CD4-positive, alpha-beta T cell (primary cell): Measurements from ENCODE around the gene TNK1. TPM values are rescaled to one million over a fixed set of nuclear protein-coding genes. Genes with fewer than 3 reads are reported as not detected.

ENCODE experiments used
- ATAC-seq: fragments of 200-7000 bp; cut with Tn5 transposase; one replicate; pipeline ENCODE4 v1.10.0; 2022; ENCODE audit warnings: mild to moderate bottlenecking; ENCODE audit not compliant: poor library complexity
- CTCF ChIA-PET: fragments of 350-600 bp; sonication (Branson Sonifier 250); formaldehyde crosslinking; loops from one replicate; lab custom pipeline; 2021; ENCODE audit warnings: antibody characterized with exemption, inconsistent platforms; lab: Charles Lee
- POLR2A ChIA-PET: fragments of 350-600 bp; sonication (Branson Sonifier 250); formaldehyde crosslinking; loops from one replicate; lab custom pipeline; 2021; ENCODE audit warnings: antibody characterized with exemption, inconsistent platforms; lab: Charles Lee
- DNase-seq, 14 experiments: peaks; one replicate each; pipeline ENCODE4 v3.0.0-alpha.2; 2013 to 2020; ENCODE audit warnings: mixed read lengths in 2 of 14
- H3K27ac ChIP-seq, 2 donors: one replicate each; pipeline versions ENCODE4 v1.5.1 to v1.7.0; 2013; ENCODE audit warnings: low read length in 2 of 2, low read depth in 1 of 2, mild to moderate bottlenecking in 1 of 2
- H3K27me3 ChIP-seq, 2 experiments: 1 replicate in 1 of 2; 2 replicates in 1 of 2; pipeline versions ENCODE4 v1.6.1 to v1.7.0; 2013; ENCODE audit warnings: low read length in 2 of 2, control low read depth in 1 of 2, mild to moderate bottlenecking in 1 of 2, moderate library complexity in 1 of 2; ENCODE audit not compliant: insufficient read depth in 2 of 2, control insufficient read depth in 1 of 2
- H3K36me3 ChIP-seq: one replicate; pipeline ENCODE4 v1.6.1; 2013; ENCODE audit warnings: low read length, control low read depth; ENCODE audit not compliant: insufficient read depth
- H3K4me1 ChIP-seq: one replicate; pipeline ENCODE4 v1.6.1; 2013; ENCODE audit warnings: low read length, control low read depth; ENCODE audit not compliant: insufficient read depth
- H3K4me3 ChIP-seq: one replicate; pipeline ENCODE4 v1.5.1; 2013; ENCODE audit warnings: mild to moderate bottlenecking, low read length, moderate library complexity
- H3K9me3 ChIP-seq, 2 experiments: 1 replicate in 1 of 2; 2 replicates in 1 of 2; pipeline versions ENCODE4 v1.6.1 to v1.7.0; 2013; ENCODE audit warnings: low read length in 2 of 2, mild to moderate bottlenecking in 2 of 2, control low read depth in 1 of 2, moderate library complexity in 1 of 2; ENCODE audit not compliant: control insufficient read depth in 1 of 2, insufficient read depth in 1 of 2
- H3K27ac Mint-ChIP-seq: one replicate; pipeline ENCODE4 v1.8.0; 2020; ENCODE audit warnings: mixed read lengths
- H3K27me3 Mint-ChIP-seq: one replicate; pipeline ENCODE4 v1.8.0; 2021; ENCODE audit warnings: mixed read lengths
- H3K36me3 Mint-ChIP-seq: one replicate; pipeline ENCODE4 v1.8.0; 2021; ENCODE audit warnings: low read depth, mixed read lengths
- H3K4me1 Mint-ChIP-seq: one replicate; pipeline ENCODE4 v1.8.0; 2021; ENCODE audit warnings: low read depth, mixed read lengths
- H3K4me3 Mint-ChIP-seq: one replicate; pipeline ENCODE4 v1.8.0; 2020; ENCODE audit warnings: mild to moderate bottlenecking, mixed read lengths
- H3K9me3 Mint-ChIP-seq: one replicate; pipeline ENCODE4 v1.8.0; 2020; ENCODE audit warnings: mixed read lengths
- intact Hi-C, 2 experiments: fragments of 100-400 bp; cut with DNase I in 1 of 2; cut with micrococcal nuclease in 1 of 2; formaldehyde crosslinking; loops; one replicate each; pipeline versions ENCODE4 v1.15.1 to v1.9.0; 2023 to 2025; cut with DNase I, micrococcal nuclease
- total RNA-seq, 174 experiments: library from RNA in 2 of 174; stranded (reverse) in 2 of 174; gene quantifications; one replicate each; pipeline ENCODE4 v1.2.3 and lab custom pipeline; 2021 to 2026
- TF ChIP-seq, protein P1 (sequence below): fragments of 200-600 bp; IDR thresholded peaks from one replicate; pipeline ENCODE4 v1.8.0; 2022; ENCODE audit warnings: antibody characterized with exemption, mild to moderate bottlenecking

The TNK1 gene
- total RNA-seq, 2 experiments from 2014 or later = 11.0 to 12.4 TPM

- Mint-ChIP-seq H3K9me3 (no peaks in the 10 kb centered on the region), H3K36me3 (peaks cover 5% of the 10 kb centered on the region), H3K27ac (no peak overlapping the region), H3K4me3 (no peak overlapping the region), H3K4me1 (peaks cover 34% of the 10 kb centered on the region), H3K27me3 (no peaks in the 10 kb centered on the region)
- ChIA-PET POLR2A (interaction anchor here (0.9 to 2.7 kb wide), 10 partner anchors 19 to 331 kb away, joined by 3 to 15 read pairs (median 5); partner anchors contain the start of genes ACAP1, FGF11 and POLR2A), CTCF (interaction anchor here (0.6 to 5.1 kb wide), 34 partner anchors 8 to 332 kb away, joined by 3 to 55 read pairs (median 4); partner anchors contain the start of genes ACAP1, FGF11, FXR2 and MPDU1)
- DNase-seq (no peak), ATAC-seq (no peak)
- Histone ChIP-seq H3K27ac (no peak overlapping the region), H3K9me3 (no peaks in the 10 kb centered on the region), H3K4me3 (no peak overlapping the region), H3K4me1 (peaks cover 41% of the 10 kb centered on the region), H3K36me3 (peaks cover 8% of the 10 kb centered on the region), H3K27me3 (no peaks in the 10 kb centered on the region)
- intact Hi-C loops = loop anchor here (5.0 to 10.0 kb wide), 4 partner anchors 49 to 147 kb away; partner anchors contain the start of genes NLGN2 (in 1 of the 2) and TMEM256 (in 1 of the 2)
- TF ChIP-seq, protein P1, sequence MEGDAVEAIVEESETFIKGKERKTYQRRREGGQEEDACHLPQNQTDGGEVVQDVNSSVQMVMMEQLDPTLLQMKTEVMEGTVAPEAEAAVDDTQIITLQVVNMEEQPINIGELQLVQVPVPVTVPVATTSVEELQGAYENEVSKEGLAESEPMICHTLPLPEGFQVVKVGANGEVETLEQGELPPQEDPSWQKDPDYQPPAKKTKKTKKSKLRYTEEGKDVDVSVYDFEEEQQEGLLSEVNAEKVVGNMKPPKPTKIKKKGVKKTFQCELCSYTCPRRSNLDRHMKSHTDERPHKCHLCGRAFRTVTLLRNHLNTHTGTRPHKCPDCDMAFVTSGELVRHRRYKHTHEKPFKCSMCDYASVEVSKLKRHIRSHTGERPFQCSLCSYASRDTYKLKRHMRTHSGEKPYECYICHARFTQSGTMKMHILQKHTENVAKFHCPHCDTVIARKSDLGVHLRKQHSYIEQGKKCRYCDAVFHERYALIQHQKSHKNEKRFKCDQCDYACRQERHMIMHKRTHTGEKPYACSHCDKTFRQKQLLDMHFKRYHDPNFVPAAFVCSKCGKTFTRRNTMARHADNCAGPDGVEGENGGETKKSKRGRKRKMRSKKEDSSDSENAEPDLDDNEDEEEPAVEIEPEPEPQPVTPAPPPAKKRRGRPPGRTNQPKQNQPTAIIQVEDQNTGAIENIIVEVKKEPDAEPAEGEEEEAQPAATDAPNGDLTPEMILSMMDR = no peak
Measured at GRCh38 chr17:7355573-7355972, 25.3 kb upstream of the TNK1 start.

DNA sequence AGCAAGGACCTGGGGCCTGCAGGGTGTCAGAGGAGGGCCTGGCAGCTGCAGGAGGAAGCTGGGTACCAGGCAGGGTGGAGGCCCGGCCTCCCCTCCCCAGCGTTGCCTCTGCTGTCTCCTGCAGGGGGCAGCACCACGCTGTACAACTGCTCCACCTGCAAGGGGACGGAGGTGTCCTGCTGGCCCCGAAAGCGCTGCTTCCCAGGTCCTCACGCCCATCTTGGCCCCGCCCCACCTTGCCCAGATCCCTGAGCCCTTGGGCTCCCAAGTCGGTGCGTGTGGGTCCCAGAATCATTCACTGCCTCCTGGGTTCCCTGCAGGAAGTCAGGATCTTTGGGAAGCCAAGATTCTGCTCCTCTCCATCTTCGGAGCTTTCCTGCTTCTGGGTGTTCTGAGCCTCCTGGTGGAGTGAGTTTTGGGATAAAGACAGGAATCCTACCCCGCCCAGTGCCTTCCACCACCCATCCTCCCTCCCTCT, 24.8 kb upstream of the TNK1 start:
- H3K4me3 ChIP-seq = no peak overlapping the region
- no peaks in the 10 kb centered on the region for H3K27me3 ChIP-seq
- DNase-seq (peak; percentile 77 to 91 (median 84)), ATAC-seq (peak; percentile 70)
- H3K4me1 ChIP-seq = peaks cover 35% of the 10 kb centered on the region
- Mint-ChIP-seq H3K36me3 (peaks cover 4% of the 10 kb centered on the region), H3K9me3 (no peaks in the 10 kb centered on the region), H3K27ac (no peak overlapping the region), H3K4me3 (peak overlapping the region; percentile 72), H3K27me3 (no peaks in the 10 kb centered on the region), H3K4me1 (peaks cover 30% of the 10 kb centered on the region)
- H3K36me3 ChIP-seq = peaks cover 3% of the 10 kb centered on the region
- ChIA-PET CTCF (interaction anchor here (0.6 to 5.1 kb wide), 34 partner anchors 8 to 331 kb away, joined by 3 to 55 read pairs (median 4); partner anchors contain the start of genes ACAP1, FGF11, FXR2 and MPDU1), POLR2A (interaction anchor here (0.9 to 2.7 kb wide), 12 partner anchors 20 to 330 kb away, joined by 3 to 15 read pairs (median 4); partner anchors contain the start of genes ACAP1, FGF11, POLR2A and TMEM102)
- H3K27ac ChIP-seq = no peak overlapping the region
- no peaks in the 10 kb centered on the region for H3K9me3 ChIP-seq
- TF ChIP-seq, protein P1 = peak; percentile 81
- intact Hi-C loops = loop anchor here (1.0 to 10.0 kb wide), 7 partner anchors 49 to 233 kb away; partner anchors contain the start of genes SENP3 (in 2 of the 2), NLGN2 (in 1 of the 2) and TMEM256 (in 1 of the 2)

GRCh38 chr17:7356756-7357155, 24.1 kb upstream of the TNK1 start:
- H3K9me3 ChIP-seq = no peaks in the 10 kb centered on the region
- Mint-ChIP-seq H3K27ac (no peak overlapping the region), H3K27me3 (peaks cover under 1% of the 10 kb centered on the region), H3K36me3 (no peaks in the 10 kb centered on the region), H3K4me1 (peaks cover 26% of the 10 kb centered on the region), H3K9me3 (no peaks in the 10 kb centered on the region), H3K4me3 (no peak overlapping the region)
- peaks cover 32% of the 10 kb centered on the region for H3K4me1 ChIP-seq
- DNase-seq (no peak), ATAC-seq (no peak)
- H3K4me3 ChIP-seq = no peak overlapping the region
- CTCF ChIA-PET = interaction anchor here (1.2 to 5.1 kb wide), 14 partner anchors 9 to 331 kb away, joined by 3 to 55 read pairs (median 6); partner anchors contain the start of genes ACAP1, FGF11, FXR2 and NEURL4
- intact Hi-C loops = loop anchor here (1.0 to 10.0 kb wide), 7 partner anchors 48 to 233 kb away; partner anchors contain the start of genes SENP3 (in 2 of the 2), NLGN2 (in 1 of the 2) and TMEM256 (in 1 of the 2)
- no peaks in the 10 kb centered on the region for H3K36me3 ChIP-seq
- no peaks in the 10 kb centered on the region for H3K27me3 ChIP-seq
- POLR2A ChIA-PET = interaction anchor here (0.9 to 2.7 kb wide), 7 partner anchors 27 to 330 kb away, joined by 4 to 15 read pairs (median 6); partner anchors contain the start of genes POLR2A and TMEM102
- H3K27ac ChIP-seq = no peak overlapping the region
- TF ChIP-seq, protein P1 = no peak
